ENCODE data around the gene TUBA1C. TPM values are rescaled to one million over a fixed set of nuclear protein-coding genes. Genes with fewer than 3 reads are reported as not detected.

TUBA1C gene
- total RNA-seq, 1 donor from 2014 or later: 66.7 TPM

- peaks cover 27% of the 10 kb centered on the region for H3K27me3 Mint-ChIP-seq (ENCODE audit: unreplicated experiment)
- H3K9me3 Mint-ChIP-seq (ENCODE audit: unreplicated experiment): peaks cover 21% of the 10 kb centered on the region
- no peak for DNase-seq
- TF ChIP-seq, protein P1, sequence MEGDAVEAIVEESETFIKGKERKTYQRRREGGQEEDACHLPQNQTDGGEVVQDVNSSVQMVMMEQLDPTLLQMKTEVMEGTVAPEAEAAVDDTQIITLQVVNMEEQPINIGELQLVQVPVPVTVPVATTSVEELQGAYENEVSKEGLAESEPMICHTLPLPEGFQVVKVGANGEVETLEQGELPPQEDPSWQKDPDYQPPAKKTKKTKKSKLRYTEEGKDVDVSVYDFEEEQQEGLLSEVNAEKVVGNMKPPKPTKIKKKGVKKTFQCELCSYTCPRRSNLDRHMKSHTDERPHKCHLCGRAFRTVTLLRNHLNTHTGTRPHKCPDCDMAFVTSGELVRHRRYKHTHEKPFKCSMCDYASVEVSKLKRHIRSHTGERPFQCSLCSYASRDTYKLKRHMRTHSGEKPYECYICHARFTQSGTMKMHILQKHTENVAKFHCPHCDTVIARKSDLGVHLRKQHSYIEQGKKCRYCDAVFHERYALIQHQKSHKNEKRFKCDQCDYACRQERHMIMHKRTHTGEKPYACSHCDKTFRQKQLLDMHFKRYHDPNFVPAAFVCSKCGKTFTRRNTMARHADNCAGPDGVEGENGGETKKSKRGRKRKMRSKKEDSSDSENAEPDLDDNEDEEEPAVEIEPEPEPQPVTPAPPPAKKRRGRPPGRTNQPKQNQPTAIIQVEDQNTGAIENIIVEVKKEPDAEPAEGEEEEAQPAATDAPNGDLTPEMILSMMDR (IDR thresholded peaks at IDR 0.05; ENCODE audit: partially characterized antibody, unreplicated experiment): no peak
- H3K4me3 Mint-ChIP-seq (ENCODE audit: unreplicated experiment): peak overlapping the region; percentile 86
- H3K27ac Mint-ChIP-seq (ENCODE audit: unreplicated experiment): no peak overlapping the region
- peaks cover 8% of the 10 kb centered on the region for H3K36me3 Mint-ChIP-seq (ENCODE audit: unreplicated experiment)
- H3K4me1 Mint-ChIP-seq (ENCODE audit: low read depth, unreplicated experiment): peaks cover 9% of the 10 kb centered on the region
These were observed 32.8 kb downstream of the TUBA1C start for GRCh38 chr12:49297695-49298060.

DNA sequence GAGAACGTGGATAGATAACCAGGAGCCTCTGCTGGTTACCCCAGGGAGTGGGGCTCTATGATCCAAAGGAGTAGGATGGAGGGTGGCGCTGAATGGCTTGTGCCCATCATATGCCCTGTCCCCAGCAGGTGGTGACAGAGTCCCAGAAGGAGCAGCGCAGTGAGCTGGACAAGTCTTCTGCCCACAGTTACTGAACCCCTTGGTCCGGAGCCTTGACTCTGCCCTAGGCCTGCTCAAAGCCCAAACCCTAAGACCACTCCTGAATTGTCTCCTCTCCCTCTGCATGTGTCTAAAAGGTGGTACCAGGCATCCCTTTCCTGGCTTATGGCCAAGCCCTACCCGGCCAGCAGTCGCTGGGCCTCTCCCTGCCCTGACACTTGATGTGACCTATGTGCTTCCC lies 33.3 kb downstream of the TUBA1C start:
- Mint-ChIP-seq H3K36me3 (ENCODE audit: unreplicated experiment) (peaks cover 8% of the 10 kb centered on the region), H3K27ac (ENCODE audit: unreplicated experiment) (peak overlapping the region; percentile 55), H3K4me1 (ENCODE audit: low read depth, unreplicated experiment) (peaks cover 9% of the 10 kb centered on the region), H3K9me3 (ENCODE audit: unreplicated experiment) (peaks cover 23% of the 10 kb centered on the region), H3K4me3 (ENCODE audit: unreplicated experiment) (peak overlapping the region; percentile 86), H3K27me3 (ENCODE audit: unreplicated experiment) (peaks cover 31% of the 10 kb centered on the region)
- TF ChIP-seq, protein P1 (IDR thresholded peaks at IDR 0.05; ENCODE audit: partially characterized antibody, unreplicated experiment): no peak
- DNase-seq: no peak

- peaks cover 14% of the 10 kb centered on the region for H3K9me3 Mint-ChIP-seq (ENCODE audit: unreplicated experiment)
- peaks cover 19% of the 10 kb centered on the region for H3K27me3 Mint-ChIP-seq (ENCODE audit: unreplicated experiment)
- no peak overlapping the region for H3K4me3 Mint-ChIP-seq (ENCODE audit: unreplicated experiment)
- DNase-seq: no peak
- no peak overlapping the region for H3K27ac Mint-ChIP-seq (ENCODE audit: unreplicated experiment)
- peaks cover 8% of the 10 kb centered on the region for H3K36me3 Mint-ChIP-seq (ENCODE audit: unreplicated experiment)
- TF ChIP-seq, protein P1 (IDR thresholded peaks at IDR 0.05; ENCODE audit: partially characterized antibody, unreplicated experiment): no peak
- H3K4me1 Mint-ChIP-seq (ENCODE audit: low read depth, unreplicated experiment): peaks cover 6% of the 10 kb centered on the region
These were observed 36.9 kb downstream of the TUBA1C start for GRCh38 chr12:49301760-49302159.

DNA sequence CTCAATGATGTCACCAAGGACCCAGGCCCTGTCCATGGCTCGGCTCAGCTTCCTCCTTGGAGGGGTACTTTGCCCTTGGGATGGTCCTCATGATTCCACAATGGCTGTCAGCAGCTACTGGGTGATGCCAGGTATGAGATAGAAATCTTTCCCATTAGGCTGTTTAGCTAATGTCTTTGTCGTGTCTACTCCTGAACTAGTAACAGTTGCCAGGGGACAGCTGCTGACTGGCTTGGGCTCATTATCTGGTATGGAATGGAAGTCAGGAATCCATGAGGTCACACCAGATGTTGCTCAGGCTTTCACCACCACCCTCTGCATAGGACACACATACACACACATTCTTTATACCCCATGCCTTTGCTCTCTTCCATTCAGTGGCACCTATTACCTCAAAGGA lies 39.3 kb downstream of the TUBA1C start:
- Mint-ChIP-seq H3K4me1 (ENCODE audit: low read depth, unreplicated experiment) (no peaks in the 10 kb centered on the region), H3K4me3 (ENCODE audit: unreplicated experiment) (no peak overlapping the region), H3K27ac (ENCODE audit: unreplicated experiment) (no peak overlapping the region), H3K36me3 (ENCODE audit: unreplicated experiment) (no peaks in the 10 kb centered on the region), H3K9me3 (ENCODE audit: unreplicated experiment) (peaks cover 7% of the 10 kb centered on the region), H3K27me3 (ENCODE audit: unreplicated experiment) (peaks cover 8% of the 10 kb centered on the region)
- TF ChIP-seq, protein P1 (IDR thresholded peaks at IDR 0.05; ENCODE audit: partially characterized antibody, unreplicated experiment): no peak
- no peak for DNase-seq

- Mint-ChIP-seq H3K27ac (ENCODE audit: unreplicated experiment) (no peak overlapping the region), H3K27me3 (ENCODE audit: unreplicated experiment) (peaks cover 8% of the 10 kb centered on the region)
These were observed 41.1 kb downstream of the TUBA1C start for GRCh38 chr12:49305762-49306510.

More at GRCh38 chr12:49305762-49306510, 41.1 kb downstream of the TUBA1C start:
- Mint-ChIP-seq H3K4me3 (ENCODE audit: unreplicated experiment) (no peak overlapping the region), H3K4me1 (ENCODE audit: low read depth, unreplicated experiment) (no peaks in the 10 kb centered on the region), H3K9me3 (ENCODE audit: unreplicated experiment) (peaks cover 7% of the 10 kb centered on the region), H3K36me3 (ENCODE audit: unreplicated experiment) (no peaks in the 10 kb centered on the region)
- no peak for DNase-seq
- TF ChIP-seq, protein P1 (IDR thresholded peaks at IDR 0.05; ENCODE audit: partially characterized antibody, unreplicated experiment): no peak

All from glutamatergic neuron (in vitro differentiated cells).